ENCODE data around the gene NEMP1.
A peak's percentile ranks its signal among the peaks of the same experiment; 100 is the strongest.

NEMP1 gene

GRCh38 chr12:57106021-57106708 lies 27.6 kb upstream of the NEMP1 start:
- no peak for DNase-seq

- DNase-seq = no peak
Observed at GRCh38 chr12:57105011-57105753, 26.6 kb upstream of the NEMP1 start.

- no peak for DNase-seq
Observed at GRCh38 chr12:57104292-57104910, 25.8 kb upstream of the NEMP1 start.

GRCh38 chr12:57103856-57104255 lies 25.3 kb upstream of the NEMP1 start:
- DNase-seq = peak; percentile 26

GRCh38 chr12:57101892-57102695 lies 23.5 kb upstream of the NEMP1 start:
- DNase-seq = peak; percentile 89

- no peak for DNase-seq
Observed at GRCh38 chr12:57099766-57100165, 21.2 kb upstream of the NEMP1 start.

- DNase-seq = no peak
Observed at GRCh38 chr12:57099047-57099714, 20.6 kb upstream of the NEMP1 start.

- no peak for DNase-seq
Observed at GRCh38 chr12:57098546-57098945, 20.0 kb upstream of the NEMP1 start.

- no peak for DNase-seq
Observed at GRCh38 chr12:57097554-57097835, 18.9 kb upstream of the NEMP1 start.

GRCh38 chr12:57096748-57097553 lies 18.4 kb upstream of the NEMP1 start:
- no peak for DNase-seq

- DNase-seq = no peak
Observed at GRCh38 chr12:57096099-57096572, 17.5 kb upstream of the NEMP1 start.

GRCh38 chr12:57095440-57095839 lies 16.8 kb upstream of the NEMP1 start:
- DNase-seq = no peak

GRCh38 chr12:57094208-57095160 lies 15.9 kb upstream of the NEMP1 start:
- DNase-seq = no peak

- peak; percentile 65 for DNase-seq
Observed at GRCh38 chr12:57093415-57094207, 15.0 kb upstream of the NEMP1 start.

GRCh38 chr12:57092876-57093414 lies 14.4 kb upstream of the NEMP1 start:
- DNase-seq = no peak

- no peak for DNase-seq
Observed at GRCh38 chr12:57092529-57092862, 13.9 kb upstream of the NEMP1 start.

GRCh38 chr12:57091638-57092528 lies 13.3 kb upstream of the NEMP1 start:
- DNase-seq = no peak

GRCh38 chr12:57090924-57091637 lies 12.5 kb upstream of the NEMP1 start:
- no peak for DNase-seq

Data from DMS53 (cell line).